Stimulated activated CD8-positive, alpha-beta memory T cell treated with anti-CD3 and anti-CD28 coated beads, Interleukin-12 subunit alpha, Interleukin-12 subunit beta, amount 100 ng/mL, for 24 hours (primary cell): Measurements from ENCODE around the gene NDUFA6.

Source experiments
- DNase-seq: peaks from one replicate; pipeline ENCODE4 v3.0.0-alpha.2; 2020; ENCODE audit errors: extremely low read depth

The NDUFA6 gene

GRCh38 chr22:42070517-42071422 is 19.8 kb downstream of the NDUFA6 start, which contains the start of gene NAGA:
Gene NAGA, minus strand, starts transcription at chr22:42070812. Its CDS starts 515 bp downstream, at chr22:42070297.
- DNase-seq = peak; percentile 84

GRCh38 chr22:42069801-42070516 is 20.6 kb downstream of the NDUFA6 start:
- no peak for DNase-seq

GRCh38 chr22:42068291-42068690 is 22.3 kb downstream of the NDUFA6 start:
- no peak for DNase-seq

GRCh38 chr22:42067671-42068251 is 22.8 kb downstream of the NDUFA6 start:
- no peak for DNase-seq

- DNase-seq = no peak
Measured at GRCh38 chr22:42066937-42067336, 23.6 kb downstream of the NDUFA6 start.

GRCh38 chr22:42066126-42066761 is 24.3 kb downstream of the NDUFA6 start:
- no peak for DNase-seq

- no peak for DNase-seq
Measured at GRCh38 chr22:42065438-42066125, 25.0 kb downstream of the NDUFA6 start.

GRCh38 chr22:42064629-42065028 is 25.9 kb downstream of the NDUFA6 start:
- DNase-seq = no peak

GRCh38 chr22:42062506-42063170 is 27.9 kb downstream of the NDUFA6 start:
- DNase-seq = no peak

GRCh38 chr22:42061041-42061440 is 29.5 kb downstream of the NDUFA6 start:
- DNase-seq = no peak

- no peak for DNase-seq
Measured at GRCh38 chr22:42060489-42060888, 30.1 kb downstream of the NDUFA6 start.

- no peak for DNase-seq
Measured at GRCh38 chr22:42056757-42057511, 33.6 kb downstream of the NDUFA6 start.

- no peak for DNase-seq
Measured at GRCh38 chr22:42052765-42053164, 37.8 kb downstream of the NDUFA6 start.

GRCh38 chr22:42050641-42051180 is 39.9 kb downstream of the NDUFA6 start:
- no peak for DNase-seq

- no peak for DNase-seq
Measured at GRCh38 chr22:42041784-42042183, 48.8 kb downstream of the NDUFA6 start.

GRCh38 chr22:42039271-42039670 is 51.3 kb downstream of the NDUFA6 start:
- no peak for DNase-seq
